ENCODE data around the gene CETN3.
"Not testable (repeated sequence)": the region's sequence is repeated elsewhere in the genome, so short reads cannot be mapped to it uniquely, and the experiment has no call there.

CETN3 gene

GRCh38 chr5:90381213-90381929 lies 28.2 kb downstream of the CETN3 start:
- DNase-seq = no peak

GRCh38 chr5:90379652-90380051 lies 29.9 kb downstream of the CETN3 start:
- DNase-seq = no peak

- DNase-seq = no peak
Measured at GRCh38 chr5:90378752-90379151, 30.8 kb downstream of the CETN3 start.

DNA sequence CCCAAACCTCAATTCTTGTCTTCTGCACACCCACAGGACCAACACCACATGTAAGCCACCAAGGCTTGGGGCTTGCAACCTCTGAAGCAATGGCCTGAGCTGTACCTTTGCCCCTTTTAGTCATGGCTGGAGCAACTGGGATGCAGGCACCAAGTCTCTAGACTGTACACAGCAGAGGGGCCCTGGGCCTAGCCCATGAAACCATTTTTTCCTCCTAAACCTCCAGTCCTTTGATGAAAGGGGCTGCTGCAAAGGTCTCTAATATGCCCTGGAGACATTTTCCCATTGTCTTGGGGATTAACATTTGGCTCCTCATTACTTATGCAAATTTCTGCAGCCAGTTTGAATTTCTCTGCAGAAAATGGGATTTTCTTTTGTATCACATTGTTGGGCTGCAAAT lies 38.3 kb downstream of the CETN3 start:
- not testable (repeated sequence) for DNase-seq

DNA sequence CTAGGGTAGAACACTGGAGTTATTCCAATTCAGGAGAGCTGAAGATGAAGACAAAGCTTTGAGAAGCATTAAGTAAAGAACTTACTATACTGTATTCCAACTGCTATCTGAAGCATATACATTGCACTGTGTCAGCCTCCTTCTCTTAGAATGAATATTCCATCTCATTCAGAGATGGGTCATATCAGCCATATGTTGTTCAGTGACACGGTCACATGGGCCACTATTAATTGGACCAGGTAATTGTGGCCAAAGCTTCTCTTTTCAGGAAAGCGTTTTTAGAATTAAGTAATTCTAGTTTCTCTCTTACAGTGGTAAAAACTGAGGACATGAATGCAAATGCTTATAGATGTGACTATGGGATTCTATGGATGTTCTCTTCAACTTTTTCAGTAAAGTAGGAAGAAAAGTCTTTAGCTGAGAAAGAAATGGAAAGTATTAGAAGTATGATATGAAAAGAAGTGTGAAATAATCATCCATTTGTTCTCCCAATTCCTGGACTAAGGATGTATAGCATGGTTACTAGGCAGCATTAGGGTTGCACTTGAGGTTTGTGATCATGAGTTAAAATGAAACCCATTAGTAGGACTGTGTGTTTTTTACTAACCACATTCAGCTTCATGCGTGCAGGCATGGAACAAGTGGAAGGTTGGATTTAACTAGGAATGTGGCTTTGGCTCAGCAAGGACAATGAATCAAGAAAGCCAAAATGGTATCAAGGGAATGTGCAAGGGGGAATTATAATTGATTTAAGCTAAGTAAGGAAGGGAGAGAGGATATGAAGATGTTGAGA lies 40.9 kb downstream of the CETN3 start:
- no peak for DNase-seq

DNA sequence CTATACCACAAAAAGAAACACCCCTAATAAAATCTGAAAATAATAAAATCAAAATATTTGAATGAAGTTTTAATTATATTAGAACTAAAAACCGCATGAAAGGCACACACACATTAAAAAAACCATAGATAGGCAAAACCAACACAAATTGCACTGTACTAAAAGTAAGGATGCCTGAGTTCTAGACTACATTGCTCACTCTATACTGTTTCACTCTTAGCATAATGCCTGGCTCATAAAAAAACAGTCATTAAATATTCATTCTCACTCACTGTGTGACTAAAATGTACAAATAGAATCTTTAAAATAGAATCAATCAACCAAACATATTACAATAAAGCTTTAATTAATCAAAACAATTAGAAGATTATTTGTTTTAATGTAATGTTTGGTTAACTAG lies 41.7 kb downstream of the CETN3 start:
- no peak for DNase-seq

DNA sequence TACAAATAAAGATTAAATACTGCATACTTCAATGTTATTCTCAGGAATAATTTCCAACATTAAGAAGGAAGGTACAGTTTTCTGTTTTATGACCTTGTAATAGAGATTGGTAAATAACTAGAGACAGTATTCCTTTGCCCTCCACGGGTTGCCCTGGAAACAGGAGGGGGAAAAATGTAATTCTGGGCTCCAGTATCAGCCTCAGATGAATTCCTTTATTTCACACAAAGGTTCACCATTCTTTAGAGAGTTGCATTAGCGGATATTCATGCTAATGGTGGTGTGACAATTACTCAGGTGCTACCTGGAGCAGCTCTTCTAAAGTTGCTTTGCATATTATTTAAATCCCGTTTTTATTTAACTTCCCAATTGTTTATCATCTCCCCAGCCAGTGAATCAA lies 42.6 kb downstream of the CETN3 start:
- no peak for DNase-seq

- DNase-seq = no peak
Measured at GRCh38 chr5:90365328-90365727, 44.2 kb downstream of the CETN3 start.

GRCh38 chr5:90359073-90359920 lies 50.3 kb downstream of the CETN3 start:
- no peak for DNase-seq

- DNase-seq = peak in 1 of 2 experiments; percentile 20
Measured at GRCh38 chr5:90356622-90357021, 52.9 kb downstream of the CETN3 start.

- no peak for DNase-seq
Measured at GRCh38 chr5:90356176-90356575, 53.4 kb downstream of the CETN3 start.

GRCh38 chr5:90355635-90356034 lies 53.9 kb downstream of the CETN3 start:
- DNase-seq = no peak

- DNase-seq = no peak
Measured at GRCh38 chr5:90353254-90353653, 56.3 kb downstream of the CETN3 start.

GRCh38 chr5:90351101-90351500 lies 58.5 kb downstream of the CETN3 start:
- no peak for DNase-seq

GRCh38 chr5:90347462-90347861 lies 62.1 kb downstream of the CETN3 start:
- DNase-seq = no peak

DNA sequence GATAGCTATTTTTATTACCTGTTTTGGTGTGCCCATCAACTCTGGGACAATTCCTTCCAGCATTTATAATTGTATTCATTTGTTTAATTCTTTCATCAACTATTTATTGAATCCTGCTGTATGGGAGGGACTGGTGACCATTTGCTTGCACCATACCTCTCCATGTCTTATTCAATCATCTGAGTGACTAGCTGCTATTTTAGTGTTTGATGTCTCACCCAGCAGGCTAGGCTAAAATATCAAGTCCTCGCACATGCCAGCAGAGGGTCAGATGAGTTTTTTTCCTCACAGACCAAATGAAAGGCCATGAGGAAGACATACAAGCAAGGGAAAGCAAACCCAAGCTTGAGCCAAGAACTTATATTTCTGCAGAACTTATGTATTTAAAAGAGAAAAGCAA lies 63.9 kb downstream of the CETN3 start:
- DNase-seq = no peak

GRCh38 chr5:90344689-90345088 lies 64.9 kb downstream of the CETN3 start:
- no peak for DNase-seq

DNA sequence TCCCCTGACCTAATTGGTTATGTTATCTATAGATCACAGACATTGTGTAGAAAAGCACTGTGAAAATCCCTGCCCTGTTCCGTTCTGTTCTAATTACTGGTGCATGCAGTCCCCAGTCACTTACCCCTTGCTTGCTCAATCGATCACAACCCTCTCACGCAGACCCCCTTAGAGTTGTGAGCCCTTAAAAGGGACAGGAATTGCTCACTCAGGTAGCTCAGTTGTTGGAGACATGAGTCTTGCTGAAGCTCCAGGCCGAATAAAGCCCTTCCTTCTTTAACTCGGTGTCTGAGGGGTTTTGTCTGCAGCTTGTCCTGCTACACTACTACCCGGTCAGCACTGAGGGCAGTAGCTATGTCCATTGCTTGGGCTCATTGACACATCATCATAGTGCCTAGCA lies 65.8 kb downstream of the CETN3 start:
- not testable (repeated sequence) for DNase-seq

DNA sequence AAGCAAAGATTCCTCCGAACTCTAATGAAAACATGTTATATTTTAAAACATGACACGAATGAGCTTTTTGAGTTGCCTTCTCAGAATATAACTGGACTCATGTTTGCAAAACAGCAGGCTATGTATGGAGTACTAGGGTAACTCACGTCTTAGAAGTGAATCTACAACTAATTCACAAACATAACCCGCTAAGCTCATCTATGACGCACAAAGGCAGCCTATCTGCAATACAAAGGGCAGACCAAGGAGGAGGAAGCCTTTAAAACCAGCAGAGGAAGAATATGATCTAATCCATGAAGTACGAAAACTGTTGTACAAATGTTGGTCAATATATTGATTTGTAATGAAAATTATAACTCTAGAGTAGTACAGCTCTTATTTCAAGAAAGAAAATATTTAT lies 67.0 kb downstream of the CETN3 start:
- no peak for DNase-seq
